ENCODE data around the gene CLNK. TPM values are rescaled to one million over a fixed set of nuclear protein-coding genes. Genes with fewer than 3 reads are reported as not detected.

Gene CLNK
- total and polyA plus RNA-seq, 10 donors, result 0.39 to 2.8 (median 1.3) TPM

DNA sequence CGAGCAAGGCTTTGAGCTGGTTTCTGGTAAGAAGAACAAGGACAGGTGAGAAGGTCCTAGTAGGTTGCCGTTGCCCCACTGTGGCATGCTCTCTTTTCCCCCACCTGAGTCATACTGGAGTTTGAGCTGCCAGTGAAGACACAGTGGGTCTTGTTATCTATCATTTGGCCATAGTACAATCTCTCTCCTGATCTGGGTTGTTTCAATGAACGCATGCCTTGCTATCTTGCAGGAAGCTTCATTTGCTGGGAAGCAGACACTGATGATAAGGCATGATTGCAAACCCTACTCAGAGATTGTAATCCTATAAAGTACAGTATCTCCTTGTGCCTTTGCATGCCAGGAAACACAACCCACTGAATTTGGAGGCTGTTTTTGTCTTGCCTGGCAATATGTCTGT, 77.4 kb downstream of the CLNK start:
- no peak for TF ChIP-seq POLR2AphosphoS5 (IDR thresholded peaks at IDR 0.05)
- no peak for TF ChIP-seq POLR2A (IDR thresholded peaks at IDR 0.05)
- TF ChIP-seq, protein P1, sequence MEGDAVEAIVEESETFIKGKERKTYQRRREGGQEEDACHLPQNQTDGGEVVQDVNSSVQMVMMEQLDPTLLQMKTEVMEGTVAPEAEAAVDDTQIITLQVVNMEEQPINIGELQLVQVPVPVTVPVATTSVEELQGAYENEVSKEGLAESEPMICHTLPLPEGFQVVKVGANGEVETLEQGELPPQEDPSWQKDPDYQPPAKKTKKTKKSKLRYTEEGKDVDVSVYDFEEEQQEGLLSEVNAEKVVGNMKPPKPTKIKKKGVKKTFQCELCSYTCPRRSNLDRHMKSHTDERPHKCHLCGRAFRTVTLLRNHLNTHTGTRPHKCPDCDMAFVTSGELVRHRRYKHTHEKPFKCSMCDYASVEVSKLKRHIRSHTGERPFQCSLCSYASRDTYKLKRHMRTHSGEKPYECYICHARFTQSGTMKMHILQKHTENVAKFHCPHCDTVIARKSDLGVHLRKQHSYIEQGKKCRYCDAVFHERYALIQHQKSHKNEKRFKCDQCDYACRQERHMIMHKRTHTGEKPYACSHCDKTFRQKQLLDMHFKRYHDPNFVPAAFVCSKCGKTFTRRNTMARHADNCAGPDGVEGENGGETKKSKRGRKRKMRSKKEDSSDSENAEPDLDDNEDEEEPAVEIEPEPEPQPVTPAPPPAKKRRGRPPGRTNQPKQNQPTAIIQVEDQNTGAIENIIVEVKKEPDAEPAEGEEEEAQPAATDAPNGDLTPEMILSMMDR (IDR thresholded peaks at IDR 0.05 in 8 of 11, conservative IDR thresholded peaks at IDR 0.05 in 3 of 11), result no peak
- intact Hi-C loops (cut with DNase I; ENCODE audit: low total_unique reads), result no loop called here
- no peaks in the 10 kb centered on the region for H3K36me3 ChIP-seq
- DNase-seq, result no peak
- H3K4me1 ChIP-seq, result no peaks in the 10 kb centered on the region
- no peaks in the 10 kb centered on the region for H3K9me3 ChIP-seq
- H3K27me3 ChIP-seq (replicated peaks in 1 of 7), result no peaks in the 10 kb centered on the region
- no peak overlapping the region for H3K4me3 ChIP-seq
- 70 to 87% (median 77%) methylated on average over 3 of the region's 3 CpGs for WGBS, 5 donors
- no peak overlapping the region for H3K27ac ChIP-seq

GRCh38 chr4:10606483-10607155, 77.9 kb downstream of the CLNK start:
- Histone ChIP-seq H3K9me3 (no peaks in the 10 kb centered on the region), H3K27ac (no peak overlapping the region), H3K27me3 (replicated peaks in 1 of 7) (no peaks in the 10 kb centered on the region), H3K4me1 (no peaks in the 10 kb centered on the region), H3K4me3 (no peak overlapping the region), H3K36me3 (no peaks in the 10 kb centered on the region)
- WGBS, 5 donors, result 73 to 79% (median 77%) methylated on average over 5 of the region's 5 CpGs
- intact Hi-C loops (cut with DNase I; ENCODE audit: low total_unique reads), result no loop called here
- TF ChIP-seq POLR2A (IDR thresholded peaks at IDR 0.05) (no peak), POLR2AphosphoS5 (IDR thresholded peaks at IDR 0.05) (no peak)
- TF ChIP-seq, protein P1 (IDR thresholded peaks at IDR 0.05 in 8 of 11, conservative IDR thresholded peaks at IDR 0.05 in 3 of 11), result no peak
- DNase-seq, result no peak

DNA sequence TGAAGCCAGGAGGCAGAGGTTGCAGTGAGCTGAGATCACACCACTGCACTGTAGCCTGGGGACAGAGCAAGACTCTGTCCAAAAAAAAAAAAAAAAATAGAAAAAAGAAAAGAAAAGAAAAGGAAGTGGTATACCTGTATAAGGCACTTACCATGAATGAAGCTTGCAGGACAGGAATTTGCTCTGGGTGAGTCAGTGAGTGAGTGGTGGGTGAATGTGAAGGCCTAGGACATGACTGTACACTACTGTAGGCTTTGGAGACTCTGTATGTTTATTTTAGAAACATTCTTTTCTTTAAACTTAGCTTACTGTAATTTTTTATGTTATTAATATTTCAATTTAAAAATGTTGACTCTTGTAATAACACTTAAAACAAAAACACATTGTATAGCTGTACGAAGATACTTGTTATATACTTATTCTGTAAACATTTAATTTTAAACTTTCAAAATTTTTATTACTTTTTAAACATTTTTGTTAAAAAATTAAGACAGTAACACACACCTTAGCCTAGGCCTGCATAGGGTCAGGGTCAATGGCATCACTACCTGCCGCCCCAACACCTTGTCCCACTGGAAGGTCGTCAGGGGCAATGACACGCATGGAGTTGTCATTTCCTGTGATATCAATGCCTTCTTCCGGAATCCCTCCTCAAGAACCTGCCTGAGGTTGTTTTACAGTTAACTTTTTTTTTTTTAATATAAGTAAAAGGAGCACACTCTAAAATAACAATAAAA, 78.7 kb downstream of the CLNK start:
- no peak for DNase-seq
- intact Hi-C loops (cut with DNase I; ENCODE audit: low total_unique reads), result no loop called here
- Histone ChIP-seq H3K4me3 (no peak overlapping the region), H3K27ac (no peak overlapping the region), H3K9me3 (no peaks in the 10 kb centered on the region), H3K36me3 (no peaks in the 10 kb centered on the region), H3K4me1 (no peaks in the 10 kb centered on the region), H3K27me3 (replicated peaks in 1 of 7) (no peaks in the 10 kb centered on the region)
- TF ChIP-seq POLR2AphosphoS5 (IDR thresholded peaks at IDR 0.05) (no peak), POLR2A (IDR thresholded peaks at IDR 0.05) (no peak)
- TF ChIP-seq, protein P1 (IDR thresholded peaks at IDR 0.05 in 8 of 11, conservative IDR thresholded peaks at IDR 0.05 in 3 of 11), result no peak
- WGBS, 5 donors, result 77 to 88% (median 85%) methylated on average over 5 of the region's 5 CpGs

DNA sequence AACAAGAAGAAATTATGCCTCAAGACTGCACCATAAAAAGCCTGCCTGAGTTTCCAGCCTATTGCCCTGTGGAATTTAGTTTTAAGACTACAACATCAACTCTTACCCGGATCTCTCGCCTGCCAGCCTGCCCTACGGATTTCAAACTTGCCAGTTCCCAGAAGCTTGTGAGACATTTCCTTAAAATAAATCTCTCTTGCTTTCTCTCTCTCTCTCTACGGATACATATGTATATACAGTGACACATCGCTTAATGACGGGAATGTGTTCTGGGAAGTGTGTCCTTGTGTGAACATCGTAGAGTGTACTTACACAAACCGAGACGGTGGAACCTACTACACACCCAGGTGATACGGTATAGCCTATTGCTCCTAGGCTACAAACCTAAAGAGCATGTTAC, 79.5 kb downstream of the CLNK start:
- Histone ChIP-seq H3K27me3 (replicated peaks in 1 of 7) (no peaks in the 10 kb centered on the region), H3K27ac (no peak overlapping the region), H3K36me3 (no peaks in the 10 kb centered on the region), H3K9me3 (no peaks in the 10 kb centered on the region), H3K4me1 (no peaks in the 10 kb centered on the region), H3K4me3 (no peak overlapping the region)
- TF ChIP-seq, protein P1 (IDR thresholded peaks at IDR 0.05 in 8 of 11, conservative IDR thresholded peaks at IDR 0.05 in 3 of 11), result no peak
- no peak for TF ChIP-seq POLR2AphosphoS5 (IDR thresholded peaks at IDR 0.05)
- no peak for TF ChIP-seq POLR2A (IDR thresholded peaks at IDR 0.05)
- intact Hi-C loops (cut with DNase I; ENCODE audit: low total_unique reads), result no loop called here
- 85 to 97% (median 96%) methylated on average over 10 of the region's 10 CpGs for WGBS, 5 donors
- no peak for DNase-seq
